ENCODE measurements around the gene MED13L. TPM values are rescaled to one million over a fixed set of nuclear protein-coding genes. Genes with fewer than 3 reads are reported as not detected.

Gene MED13L
- total and polyA plus RNA-seq, 2 of the 4 experiments (the other 2 are of a cell fraction) = 17.9 to 49.1 TPM

DNA sequence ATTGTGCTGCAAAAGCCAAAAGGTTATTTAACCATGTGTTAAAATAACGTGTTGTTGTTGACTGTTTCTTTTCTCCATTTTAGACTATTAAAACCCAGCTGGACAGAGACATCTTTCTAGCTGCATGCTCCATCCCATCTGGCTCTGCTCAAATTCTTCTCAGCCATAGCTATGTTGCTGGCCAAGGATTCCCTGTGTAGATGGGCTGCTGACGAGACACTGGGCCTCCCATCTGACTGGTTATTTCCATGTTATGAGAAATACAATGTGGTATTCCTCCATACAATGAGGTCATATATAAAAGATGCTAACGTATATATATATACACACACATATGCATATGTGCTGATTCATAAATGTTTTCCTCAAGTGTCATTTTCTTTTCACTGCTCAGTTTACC, 30.1 kb downstream of the MED13L start:
- ATAC-seq (ENCODE audit: low read depth) = peak; percentile 59
- whole genome bisulfite sequencing, 2 experiments (ENCODE audit: extremely low coverage in 2 of 2, insufficient read length in 1 of 2) = no CpG with 5 or more reads among the region's 3 CpGs
- peak; percentile 80 for DNase-seq
- Histone ChIP-seq H2BK20ac (ENCODE audit: low read depth, low read length) (no peak overlapping the region), H2BK120ac (ENCODE audit: low read depth, low read length) (no peak overlapping the region), H3K4ac (ENCODE audit: low read depth, low read length) (no peak overlapping the region), H3K36me3 (ENCODE audit: control insufficient read depth, insufficient read depth, low read length) (no peaks in the 10 kb centered on the region), H3K27me3 (ENCODE audit: control insufficient read depth, insufficient read depth, low read length) (no peaks in the 10 kb centered on the region), H3K9me3 (ENCODE audit: control insufficient read depth, insufficient read depth, low read length) (no peaks in the 10 kb centered on the region; the same call in 1 of the 2 replicates), H4K8ac (ENCODE audit: low read depth in 2 of 2, low read length in 2 of 2) (no peak overlapping the region), H2AK5ac (ENCODE audit: low read depth, low read length) (no peak overlapping the region), H3K9me1 (ENCODE audit: insufficient read depth, low read length) (peaks cover 18% of the 10 kb centered on the region), H4K91ac (ENCODE audit: insufficient read depth, low read depth, low read length) (no peak overlapping the region), H2AK9ac (replicated peaks; ENCODE audit: low read depth, low read length, poor library complexity) (no peak overlapping the region), H3K56ac (ENCODE audit: extremely low read depth, insufficient read depth, low read length) (no peak overlapping the region), H2BK15ac (ENCODE audit: low read depth, low read length) (no peak overlapping the region), H3K18ac (ENCODE audit: low read depth, low read length) (no peak overlapping the region), H3K4me2 (ENCODE audit: low read depth, low read length) (no peak overlapping the region), H4K5ac (ENCODE audit: low read depth, low read length) (no peak overlapping the region), H2BK5ac (ENCODE audit: low read depth, low read length, poor library complexity, severe bottlenecking) (no peak overlapping the region), H4K20me1 (ENCODE audit: insufficient read depth, low read length) (peaks cover 74% of the 10 kb centered on the region), H3K23ac (ENCODE audit: low read depth, low read length) (no peak overlapping the region), H3K4me1 (ENCODE audit: control insufficient read depth, insufficient read depth, low read length) (peaks cover 11% of the 10 kb centered on the region), H3K14ac (replicated peaks; ENCODE audit: low read depth, low read length) (no peak overlapping the region), H3K79me1 (ENCODE audit: low read depth in 1 of 2, low read length in 2 of 2) (peaks cover 14 to 47% of the 10 kb centered on the region in 2 experiments; a peak in 3 of 4 replicates), H3K27ac (ENCODE audit: insufficient read depth, low read length) (no peak overlapping the region), H3K4me3 (ENCODE audit: insufficient read depth, low read depth, low read length) (no peak overlapping the region), H3K9ac (ENCODE audit: low read depth, low read length) (no peak overlapping the region), H2AFZ (replicated peaks; ENCODE audit: low read length, poor library complexity) (no peak overlapping the region)
- dilution Hi-C loops (cut with HindIII; ENCODE audit: low sequenced_read_pairs, unreplicated experiment) (no loop called here), in situ Hi-C loops (cut with MboI; ENCODE audit: low sequenced_read_pairs) (no loop called here), intact Hi-C loops (cut with micrococcal nuclease) (no loop called here)
- ChIA-PET POLR2A (ENCODE audit: unreplicated experiment) (no interaction called here), CTCF (interaction anchor here (0.7 to 0.9 kb wide), 2 partner anchors 185 to 356 kb away, joined by 3 read pairs; no protein-coding TSS in a partner anchor)
- BruUV-seq (replicated peaks) = no TSS peak
- no peak for TF ChIP-seq RAD21 (IDR thresholded peaks at IDR 0.05; ENCODE audit: low read length)
- no peak for TF ChIP-seq MAFK (IDR thresholded peaks at IDR 0.05; ENCODE audit: low read depth, low read length)
- TF ChIP-seq, protein P1, sequence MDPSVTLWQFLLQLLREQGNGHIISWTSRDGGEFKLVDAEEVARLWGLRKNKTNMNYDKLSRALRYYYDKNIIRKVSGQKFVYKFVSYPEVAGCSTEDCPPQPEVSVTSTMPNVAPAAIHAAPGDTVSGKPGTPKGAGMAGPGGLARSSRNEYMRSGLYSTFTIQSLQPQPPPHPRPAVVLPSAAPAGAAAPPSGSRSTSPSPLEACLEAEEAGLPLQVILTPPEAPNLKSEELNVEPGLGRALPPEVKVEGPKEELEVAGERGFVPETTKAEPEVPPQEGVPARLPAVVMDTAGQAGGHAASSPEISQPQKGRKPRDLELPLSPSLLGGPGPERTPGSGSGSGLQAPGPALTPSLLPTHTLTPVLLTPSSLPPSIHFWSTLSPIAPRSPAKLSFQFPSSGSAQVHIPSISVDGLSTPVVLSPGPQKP (IDR thresholded peaks at IDR 0.05; ENCODE audit: borderline replicate concordance, low read depth, low read length) = no peak
- no peak for TF ChIP-seq CHD1 (IDR thresholded peaks at IDR 0.05; ENCODE audit: low read depth, low read length)
- no peak for TF ChIP-seq SMC3 (IDR thresholded peaks at IDR 0.05; ENCODE audit: low read depth, low read length)
- TF ChIP-seq MXI1 (IDR thresholded peaks at IDR 0.05; ENCODE audit: borderline replicate concordance, low read depth, low read length) = no peak
- no peak for TF ChIP-seq NFE2L2 (IDR thresholded peaks at IDR 0.05; ENCODE audit: low read depth, low read length)
- no peak for TF ChIP-seq RCOR1 (IDR thresholded peaks at IDR 0.05; ENCODE audit: insufficient replicate concordance, low read length)
- TF ChIP-seq, protein P2, sequence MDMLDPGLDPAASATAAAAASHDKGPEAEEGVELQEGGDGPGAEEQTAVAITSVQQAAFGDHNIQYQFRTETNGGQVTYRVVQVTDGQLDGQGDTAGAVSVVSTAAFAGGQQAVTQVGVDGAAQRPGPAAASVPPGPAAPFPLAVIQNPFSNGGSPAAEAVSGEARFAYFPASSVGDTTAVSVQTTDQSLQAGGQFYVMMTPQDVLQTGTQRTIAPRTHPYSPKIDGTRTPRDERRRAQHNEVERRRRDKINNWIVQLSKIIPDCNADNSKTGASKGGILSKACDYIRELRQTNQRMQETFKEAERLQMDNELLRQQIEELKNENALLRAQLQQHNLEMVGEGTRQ (IDR thresholded peaks at IDR 0.05; ENCODE audit: low read depth, low read length) = no peak
- no peak for TF ChIP-seq CEBPB (IDR thresholded peaks at IDR 0.05; ENCODE audit: low read depth, low read length)
- TF ChIP-seq, protein P3, sequence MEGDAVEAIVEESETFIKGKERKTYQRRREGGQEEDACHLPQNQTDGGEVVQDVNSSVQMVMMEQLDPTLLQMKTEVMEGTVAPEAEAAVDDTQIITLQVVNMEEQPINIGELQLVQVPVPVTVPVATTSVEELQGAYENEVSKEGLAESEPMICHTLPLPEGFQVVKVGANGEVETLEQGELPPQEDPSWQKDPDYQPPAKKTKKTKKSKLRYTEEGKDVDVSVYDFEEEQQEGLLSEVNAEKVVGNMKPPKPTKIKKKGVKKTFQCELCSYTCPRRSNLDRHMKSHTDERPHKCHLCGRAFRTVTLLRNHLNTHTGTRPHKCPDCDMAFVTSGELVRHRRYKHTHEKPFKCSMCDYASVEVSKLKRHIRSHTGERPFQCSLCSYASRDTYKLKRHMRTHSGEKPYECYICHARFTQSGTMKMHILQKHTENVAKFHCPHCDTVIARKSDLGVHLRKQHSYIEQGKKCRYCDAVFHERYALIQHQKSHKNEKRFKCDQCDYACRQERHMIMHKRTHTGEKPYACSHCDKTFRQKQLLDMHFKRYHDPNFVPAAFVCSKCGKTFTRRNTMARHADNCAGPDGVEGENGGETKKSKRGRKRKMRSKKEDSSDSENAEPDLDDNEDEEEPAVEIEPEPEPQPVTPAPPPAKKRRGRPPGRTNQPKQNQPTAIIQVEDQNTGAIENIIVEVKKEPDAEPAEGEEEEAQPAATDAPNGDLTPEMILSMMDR (conservative IDR thresholded peaks at IDR 0.05; ENCODE audit: low read depth, low read length) = no peak
- TF ChIP-seq FOS (IDR thresholded peaks at IDR 0.05; ENCODE audit: low read depth, low read length) = no peak
- TF ChIP-seq MAZ (IDR thresholded peaks at IDR 0.05; ENCODE audit: borderline replicate concordance, low read depth, low read length) = no peak
- no peak for TF ChIP-seq BHLHE40 (IDR thresholded peaks at IDR 0.05; ENCODE audit: low read depth, low read length)
- TF ChIP-seq POLR2A (IDR thresholded peaks at IDR 0.05; ENCODE audit: low read depth, low read length) = no peak
- no peak for TF ChIP-seq RFX5 (IDR thresholded peaks at IDR 0.05; ENCODE audit: low read depth, low read length)
